Muscle of leg (tissue), 16 donors: ENCODE measurements around the gene TNXB. TPM values are rescaled to one million over a fixed set of nuclear protein-coding genes. Genes with fewer than 3 reads are reported as not detected.

ENCODE experiments used
- DNase-seq: peaks from one replicate; pipeline ENCODE4 v3.0.0; 2013
- H3K27ac ChIP-seq: one replicate; pipeline ENCODE4 v1.5.1; 2013; ENCODE audit warnings: mild to moderate bottlenecking, low read length, control low read depth
- H3K27me3 ChIP-seq: one replicate; pipeline ENCODE4 v1.6.1; 2013; ENCODE audit warnings: low read length; ENCODE audit not compliant: control insufficient read depth, insufficient read depth
- H3K36me3 ChIP-seq: one replicate; pipeline ENCODE4 v1.6.1; 2013; ENCODE audit warnings: low read length; ENCODE audit not compliant: control insufficient read depth, insufficient read depth
- H3K4me1 ChIP-seq: one replicate; pipeline ENCODE4 v1.6.1; 2013; ENCODE audit warnings: low read length; ENCODE audit not compliant: control insufficient read depth, insufficient read depth
- H3K4me3 ChIP-seq: one replicate; pipeline ENCODE4 v1.5.1; 2013; ENCODE audit warnings: low read length, control low read depth
- H3K9me3 ChIP-seq: replicated peaks from 2 replicates; pipeline ENCODE4 v1.6.1; 2013; ENCODE audit warnings: low read depth, low read length; ENCODE audit not compliant: control insufficient read depth
- WGBS: methylation state at CpG from one replicate; pipeline ENCODE4 v1.1.5; 2013; ENCODE audit warnings: missing lambda C conversion rate; ENCODE audit not compliant: insufficient coverage; 5-methylcytosine and 5-hydroxymethylcytosine counted together
- long read RNA-seq, 11 donors: transcript quantifications; one replicate each; lab custom pipeline, GENCODE V29; 2026
- polyA plus RNA-seq, 8 donors: library from polyadenylated mRNA; unstranded; fragments of 120-200 nt; gene quantifications; one replicate each; pipeline versions ENCODE4 v1.2.1 to v1.2.3, GENCODE V29; 2013; ENCODE audit warnings: inconsistent platforms in 1 of 8, low replicate concordance in 1 of 8; ENCODE audit not compliant: insufficient read length in 8 of 8, insufficient read depth in 1 of 8
- total RNA-seq: library from RNA; stranded (reverse); fragments of 120-200 nt; gene quantifications from one replicate; pipeline ENCODE4 v1.2.4, GENCODE V29; 2013

TNXB gene, protein sequence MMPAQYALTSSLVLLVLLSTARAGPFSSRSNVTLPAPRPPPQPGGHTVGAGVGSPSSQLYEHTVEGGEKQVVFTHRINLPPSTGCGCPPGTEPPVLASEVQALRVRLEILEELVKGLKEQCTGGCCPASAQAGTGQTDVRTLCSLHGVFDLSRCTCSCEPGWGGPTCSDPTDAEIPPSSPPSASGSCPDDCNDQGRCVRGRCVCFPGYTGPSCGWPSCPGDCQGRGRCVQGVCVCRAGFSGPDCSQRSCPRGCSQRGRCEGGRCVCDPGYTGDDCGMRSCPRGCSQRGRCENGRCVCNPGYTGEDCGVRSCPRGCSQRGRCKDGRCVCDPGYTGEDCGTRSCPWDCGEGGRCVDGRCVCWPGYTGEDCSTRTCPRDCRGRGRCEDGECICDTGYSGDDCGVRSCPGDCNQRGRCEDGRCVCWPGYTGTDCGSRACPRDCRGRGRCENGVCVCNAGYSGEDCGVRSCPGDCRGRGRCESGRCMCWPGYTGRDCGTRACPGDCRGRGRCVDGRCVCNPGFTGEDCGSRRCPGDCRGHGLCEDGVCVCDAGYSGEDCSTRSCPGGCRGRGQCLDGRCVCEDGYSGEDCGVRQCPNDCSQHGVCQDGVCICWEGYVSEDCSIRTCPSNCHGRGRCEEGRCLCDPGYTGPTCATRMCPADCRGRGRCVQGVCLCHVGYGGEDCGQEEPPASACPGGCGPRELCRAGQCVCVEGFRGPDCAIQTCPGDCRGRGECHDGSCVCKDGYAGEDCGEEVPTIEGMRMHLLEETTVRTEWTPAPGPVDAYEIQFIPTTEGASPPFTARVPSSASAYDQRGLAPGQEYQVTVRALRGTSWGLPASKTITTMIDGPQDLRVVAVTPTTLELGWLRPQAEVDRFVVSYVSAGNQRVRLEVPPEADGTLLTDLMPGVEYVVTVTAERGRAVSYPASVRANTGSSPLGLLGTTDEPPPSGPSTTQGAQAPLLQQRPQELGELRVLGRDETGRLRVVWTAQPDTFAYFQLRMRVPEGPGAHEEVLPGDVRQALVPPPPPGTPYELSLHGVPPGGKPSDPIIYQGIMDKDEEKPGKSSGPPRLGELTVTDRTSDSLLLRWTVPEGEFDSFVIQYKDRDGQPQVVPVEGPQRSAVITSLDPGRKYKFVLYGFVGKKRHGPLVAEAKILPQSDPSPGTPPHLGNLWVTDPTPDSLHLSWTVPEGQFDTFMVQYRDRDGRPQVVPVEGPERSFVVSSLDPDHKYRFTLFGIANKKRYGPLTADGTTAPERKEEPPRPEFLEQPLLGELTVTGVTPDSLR (N-terminal part only)
- 108 TPM for total RNA-seq
- 100 to 1,000 TPM in 7 of 8 donors, 10 to 100 TPM in 1; 100.0 to 207 (median 127) TPM for polyA plus RNA-seq
- long read RNA-seq, donor 1, partial matches to known transcripts: 0 of 2 reads
- long read RNA-seq, donor 1, other reads (novel, unspliced or antisense): 0 of 2 reads
- long read RNA-seq, donor 2: 0 reads
- long read RNA-seq, donor 3, partial matches to known transcripts: 0 of 2 reads
- long read RNA-seq, donor 3, other reads (novel, unspliced or antisense): 0 of 2 reads
- long read RNA-seq, donor 4, partial matches to known transcripts: 16 of 19 reads
- long read RNA-seq, donor 4, other reads (novel, unspliced or antisense): 0 of 19 reads
- long read RNA-seq, donor 5, partial matches to known transcripts: 28 of 32 reads
- long read RNA-seq, donor 5, other reads (novel, unspliced or antisense): 0 of 32 reads
- long read RNA-seq, donor 6, partial matches to known transcripts: 0 of 2 reads
- long read RNA-seq, donor 6, other reads (novel, unspliced or antisense): 0 of 2 reads
- long read RNA-seq, donor 7, partial matches to known transcripts: 15 of 20 reads
- long read RNA-seq, donor 7, other reads (novel, unspliced or antisense): 0 of 20 reads
- long read RNA-seq, donor 8, partial matches to known transcripts: 26 of 29 reads
- long read RNA-seq, donor 8, other reads (novel, unspliced or antisense): 0 of 29 reads
- long read RNA-seq, donor 9, transcript TNXB-205 (2 exons, 2,669 nt): major isoform, 6 of 13 reads
- long read RNA-seq, donor 9, partial matches to known transcripts: 5 of 13 reads
- long read RNA-seq, donor 9, other reads (novel, unspliced or antisense): 0 of 13 reads
- long read RNA-seq, donor 10, partial matches to known transcripts: 0 of 7 reads
- long read RNA-seq, donor 10, other reads (novel, unspliced or antisense): 0 of 7 reads
- long read RNA-seq, donor 11, partial matches to known transcripts: 15 of 22 reads
- long read RNA-seq, donor 11, other reads (novel, unspliced or antisense): 0 of 22 reads

DNA sequence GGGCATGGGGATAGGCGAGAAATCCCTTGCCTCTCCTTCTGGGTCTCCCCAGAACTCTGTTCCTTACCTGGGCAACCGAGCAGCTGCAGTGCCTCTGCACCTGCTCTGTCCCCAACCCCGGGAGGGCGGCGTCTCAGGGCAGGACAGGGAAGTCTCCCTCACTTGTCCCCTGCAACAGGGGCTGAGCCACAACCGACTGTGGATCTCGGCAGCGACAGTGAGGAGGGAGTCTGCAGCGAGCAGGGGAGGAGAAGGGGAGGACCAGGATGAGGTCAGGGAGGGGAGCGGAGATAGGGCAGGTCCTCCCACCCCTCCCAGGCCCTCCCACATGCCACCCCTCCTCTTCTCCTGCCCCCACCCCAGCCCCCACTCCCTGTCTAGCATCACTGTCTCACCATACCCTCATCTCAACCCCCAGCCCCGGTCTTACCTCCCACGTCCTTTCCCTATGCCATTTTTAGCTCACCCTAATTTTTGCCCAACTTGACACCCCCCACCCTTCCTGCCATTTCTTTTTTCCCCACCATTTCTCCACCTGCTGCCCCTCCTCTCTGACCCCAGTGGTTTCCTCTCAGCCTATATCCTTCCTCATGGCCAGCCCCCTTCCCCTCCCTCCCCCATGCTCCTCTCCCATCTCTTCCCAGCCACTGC lies at the start of gene TNXB:
TSS of gene TNXB (minus strand) at position 225 of the 651 bp plus-strand sequence. CDS start 11,140 bp downstream, outside the sequence.
- Histone ChIP-seq H3K36me3 (peaks cover 9% of the 10 kb centered on the region), H3K27ac (peak within 1 kb of the TSS; percentile 98), H3K9me3 (no peaks in the 10 kb centered on the region), H3K4me1 (peaks cover 80% of the 10 kb centered on the region), H3K4me3 (peak within 1 kb of the TSS; percentile 71), H3K27me3 (peaks cover 9% of the 10 kb centered on the region)
- 20% methylated on average over 3 of the region's 12 CpGs for WGBS
- DNase-seq: peak; percentile 89

DNA sequence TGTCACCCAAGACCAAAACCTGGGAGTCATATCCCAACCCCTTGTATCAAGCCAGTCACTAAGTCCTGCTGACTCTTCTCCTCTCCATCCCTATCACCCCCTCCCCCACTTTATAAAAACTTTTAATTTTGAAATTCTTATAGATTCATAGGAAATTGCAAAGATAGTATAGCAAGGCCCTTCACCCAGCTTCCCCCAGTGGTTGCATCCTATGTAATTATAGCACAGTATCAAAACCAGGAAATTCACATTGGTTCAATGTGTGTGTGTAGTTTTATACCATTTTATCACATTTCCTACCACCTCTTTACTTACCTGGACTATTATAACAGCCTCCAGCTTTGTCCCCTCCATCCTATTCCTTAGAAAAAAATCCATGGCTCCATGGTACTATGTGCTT lies 48.9 kb upstream of the TNXB start:
- no peak overlapping the region for H3K4me3 ChIP-seq
- peaks cover 3% of the 10 kb centered on the region for H3K27me3 ChIP-seq
- peaks cover 2% of the 10 kb centered on the region for H3K9me3 ChIP-seq
- peaks cover 20% of the 10 kb centered on the region for H3K4me1 ChIP-seq
- DNase-seq: no peak
- H3K27ac ChIP-seq: no peak overlapping the region
- H3K36me3 ChIP-seq: peaks cover 52% of the 10 kb centered on the region

DNA sequence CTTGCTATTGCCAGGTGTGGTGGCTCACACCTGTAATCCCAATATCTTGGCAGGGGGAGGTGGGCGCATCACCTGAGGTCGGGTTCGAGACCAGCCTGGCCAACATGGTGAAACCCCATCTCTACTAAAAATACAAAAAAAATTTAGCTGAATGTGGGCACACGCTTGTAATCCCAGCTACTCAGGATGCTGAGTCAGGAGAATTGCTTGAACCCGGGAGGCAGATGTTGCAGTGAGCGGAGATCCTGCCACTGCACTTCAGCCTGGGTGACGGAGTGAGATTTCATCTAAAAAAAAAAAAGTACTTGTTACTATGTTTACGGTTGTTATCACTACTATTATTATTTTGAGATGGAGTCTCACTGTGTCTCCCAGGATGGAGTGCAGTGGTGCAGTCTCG lies 47.8 kb upstream of the TNXB start:
- WGBS: no CpG with 5 or more reads among the region's 9 CpGs
- Histone ChIP-seq H3K4me3 (no peak overlapping the region), H3K27ac (no peak overlapping the region), H3K27me3 (peaks cover 15% of the 10 kb centered on the region), H3K36me3 (peaks cover 42% of the 10 kb centered on the region), H3K4me1 (peaks cover 31% of the 10 kb centered on the region), H3K9me3 (peaks cover 2% of the 10 kb centered on the region)
- no peak for DNase-seq

DNA sequence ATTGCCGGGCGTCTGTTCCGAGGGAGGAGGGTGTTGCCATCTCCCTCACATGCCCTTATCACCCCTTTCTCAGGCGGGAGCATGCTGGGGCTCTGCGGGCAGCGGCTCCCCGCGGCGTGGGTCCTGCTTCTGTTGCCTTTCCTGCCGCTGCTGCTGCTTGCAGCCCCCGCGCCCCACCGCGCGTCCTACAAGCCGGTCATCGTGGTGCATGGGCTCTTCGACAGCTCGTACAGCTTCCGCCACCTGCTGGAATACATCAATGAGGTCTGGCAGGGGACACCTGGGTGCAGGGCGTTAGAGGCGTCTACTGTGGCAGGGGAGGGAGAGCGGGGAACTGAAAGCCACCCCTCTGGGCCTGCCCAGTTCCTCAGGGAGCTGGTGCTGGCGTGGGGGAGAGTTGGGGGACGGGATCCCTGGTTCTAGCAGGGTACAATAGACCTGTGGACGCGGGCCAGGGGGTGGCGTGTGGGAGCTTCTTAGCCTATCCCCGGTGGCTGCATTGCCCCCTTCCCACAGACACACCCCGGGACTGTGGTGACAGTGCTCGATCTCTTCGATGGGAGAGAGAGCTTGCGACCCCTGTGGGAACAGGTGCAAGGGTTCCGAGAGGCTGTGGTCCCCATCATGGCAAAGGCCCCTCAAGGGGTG lies 45.5 kb upstream of the TNXB start:
- DNase-seq: peak; percentile 88
- H3K27me3 ChIP-seq: peaks cover 35% of the 10 kb centered on the region

DNA sequence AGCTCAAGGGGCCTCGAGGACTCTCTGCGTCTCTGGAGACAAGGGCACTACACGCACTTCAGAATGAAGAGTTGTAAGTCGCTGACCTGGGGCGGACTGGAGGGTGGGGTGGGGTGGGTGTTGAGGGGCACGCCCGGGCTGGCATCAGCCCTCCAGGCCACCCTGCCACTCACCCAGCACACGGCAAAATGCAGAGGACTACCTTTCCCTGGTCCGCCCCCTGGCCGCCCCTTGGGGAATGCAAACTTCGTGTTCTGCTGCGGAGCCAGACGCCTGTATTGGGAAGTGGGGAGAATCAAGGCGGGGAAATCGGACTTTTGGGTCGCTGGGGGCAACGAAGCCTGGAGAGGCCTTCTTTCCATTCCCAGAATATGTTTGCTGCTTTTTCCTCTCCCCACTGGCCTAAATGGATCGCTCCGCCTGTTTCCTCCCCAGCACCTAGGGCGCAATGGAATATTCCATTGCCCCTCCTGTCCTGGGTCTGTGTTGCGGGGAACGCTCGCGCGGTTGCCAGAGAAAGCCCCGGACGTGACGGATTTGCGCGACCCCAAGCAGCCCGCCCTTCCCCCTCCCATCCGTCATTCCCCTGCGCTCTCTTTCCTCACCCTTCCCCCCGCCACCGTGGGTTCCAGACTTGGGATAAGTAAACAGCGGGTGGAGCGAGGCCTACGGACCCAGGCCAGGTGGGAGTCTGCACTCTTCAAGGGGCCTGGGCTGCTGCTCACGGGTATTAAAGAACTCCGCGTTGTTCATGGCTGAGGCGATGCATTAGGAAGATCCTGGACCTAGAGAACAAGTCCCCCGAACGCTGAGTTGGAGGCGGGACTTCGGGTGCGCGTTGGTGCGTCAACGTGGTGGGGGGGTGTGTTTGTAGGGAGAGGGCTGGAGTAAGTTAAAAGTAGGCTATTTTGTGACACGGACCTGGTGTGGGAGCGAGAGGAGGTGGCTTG lies 44.7 kb upstream of the TNXB start, which contains the start of gene PPT2:
TSS of gene PPT2 (plus strand) at position 578 of the 950 bp plus-strand sequence. CDS start 454 bp downstream, outside the sequence.
- DNase-seq: peak; percentile 98
- peaks cover 40% of the 10 kb centered on the region for H3K4me1 ChIP-seq
- WGBS: 0% methylated on average over 31 of the region's 52 CpGs
- H3K9me3 ChIP-seq: peaks cover 2% of the 10 kb centered on the region
- peak within 1 kb of the TSS; percentile 84 for H3K4me3 ChIP-seq
- H3K36me3 ChIP-seq: peaks cover 34% of the 10 kb centered on the region
- H3K27ac ChIP-seq: peak within 1 kb of the TSS; percentile 94
- peaks cover 43% of the 10 kb centered on the region for H3K27me3 ChIP-seq

More for the DNA sequence above, 45.5 kb upstream of the TNXB start:
- Histone ChIP-seq H3K4me3 (peak overlapping the region; percentile 84), H3K27ac (peak overlapping the region; percentile 94), H3K9me3 (peaks cover 2% of the 10 kb centered on the region), H3K4me1 (peaks cover 35% of the 10 kb centered on the region), H3K36me3 (peaks cover 38% of the 10 kb centered on the region)
- WGBS: 5% methylated on average over 24 of the region's 34 CpGs

DNA sequence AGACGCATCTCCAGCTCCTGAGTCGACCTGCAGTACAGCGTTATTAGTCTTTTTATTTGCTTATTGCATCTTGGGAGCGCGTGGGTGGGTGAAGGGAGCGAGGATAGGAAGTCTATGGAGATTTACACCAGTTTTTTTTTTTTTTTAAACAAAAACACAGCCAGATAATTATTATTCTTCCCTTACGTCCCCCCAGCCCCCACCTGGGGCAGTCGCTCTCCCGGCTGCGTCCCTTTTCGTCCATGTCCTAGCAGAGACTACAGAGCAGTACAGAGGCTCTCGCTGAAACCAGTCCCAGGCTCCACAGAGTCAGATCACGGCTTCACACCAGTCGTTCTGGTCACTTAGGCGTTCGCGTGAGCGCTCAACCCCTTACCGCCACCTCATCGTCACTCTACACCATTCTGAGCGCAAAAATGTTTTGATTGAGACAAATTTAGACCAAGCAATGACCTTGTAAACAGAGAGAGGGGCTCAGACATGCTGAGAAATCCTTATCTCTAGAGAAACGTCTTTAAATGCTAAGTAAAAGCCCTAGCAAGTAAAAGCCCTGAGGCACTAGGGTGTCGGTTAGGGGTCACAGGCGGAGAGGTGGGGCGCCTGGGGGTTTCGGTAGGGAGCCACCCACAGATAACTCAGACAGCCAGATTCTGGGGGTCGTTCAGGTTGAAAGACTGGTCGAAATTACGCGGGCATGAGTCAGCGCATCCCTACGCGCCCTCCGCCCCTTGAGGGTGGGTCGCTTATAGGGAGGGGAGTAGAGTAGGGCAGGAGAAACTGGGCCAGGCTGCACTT lies 43.8 kb upstream of the TNXB start:
- Histone ChIP-seq H3K9me3 (peaks cover 2% of the 10 kb centered on the region), H3K27ac (peak overlapping the region; percentile 94), H3K36me3 (peaks cover 25% of the 10 kb centered on the region), H3K27me3 (peaks cover 51% of the 10 kb centered on the region), H3K4me1 (peaks cover 43% of the 10 kb centered on the region), H3K4me3 (peak overlapping the region; percentile 84)
- 6% methylated on average over 10 of the region's 35 CpGs for WGBS
- DNase-seq: peak; percentile 61
